Gastroesophageal sphincter (tissue), 4 donors: ENCODE data around the gene CTNNBIP1. TPM values are rescaled to one million over a fixed set of nuclear protein-coding genes. Genes with fewer than 3 reads are reported as not detected.

ENCODE experiments used
- ATAC-seq: fragments of 150-250 bp; one replicate; pipeline ENCODE4 v1.9.1; 2016; ENCODE audit warnings: mild to moderate bottlenecking, moderate library complexity
- H3K27ac ChIP-seq, 4 donors: fragments of 200-600 bp; sonication (generic) in 3 of 4; 1 replicate in 3 of 4; 2 replicates in 1 of 4; pipeline ENCODE4 v1.5.1; 2016 to 2019
- H3K27me3 ChIP-seq: fragments of 200-600 bp; sonication (generic); one replicate; pipeline ENCODE4 v1.5.1; 2019
- H3K36me3 ChIP-seq, 2 donors: fragments of 200-600 bp; sonication (generic); one replicate each; pipeline ENCODE4 v1.5.1; 2019; ENCODE audit warnings: control low read depth in 1 of 2
- H3K4me1 ChIP-seq, 3 donors: fragments of 200-600 bp; sonication (generic); 1 replicate in 2 of 3; 2 replicates in 1 of 3; pipeline ENCODE4 v1.5.1; 2016 to 2019; ENCODE audit warnings: control low read depth in 2 of 3
- H3K4me3 ChIP-seq, 2 donors: fragments of 200-600 bp; sonication (generic); one replicate each; pipeline ENCODE4 v1.5.1; 2019; ENCODE audit warnings: mild to moderate bottlenecking in 1 of 2, moderate library complexity in 1 of 2
- H3K9me3 ChIP-seq, 3 donors: fragments of 200-600 bp; sonication (generic); one replicate each; pipeline ENCODE4 v1.5.1; 2017 to 2019; ENCODE audit warnings: control low read depth in 2 of 3
- EP300 ChIP-seq: sonication (generic); formaldehyde crosslinking; IDR thresholded peaks from one replicate; pipeline ENCODE4 v1.6.1; 2017; ENCODE audit warnings: antibody characterized with exemption, mild to moderate bottlenecking
- POLR2A ChIP-seq, 2 donors: fragments of 450-650 bp; IDR thresholded peaks; one replicate each; pipeline ENCODE4 v1.6.1; 2017; ENCODE audit warnings: antibody characterized with exemption in 2 of 2, mild to moderate bottlenecking in 2 of 2, moderate library complexity in 1 of 2
- POLR2AphosphoS5 ChIP-seq: sonication (generic); formaldehyde crosslinking; IDR thresholded peaks from one replicate; pipeline ENCODE4 v1.6.1; 2017; ENCODE audit warnings: antibody characterized with exemption
- WGBS, 2 donors: methylation state at CpG; one replicate each; pipeline ENCODE4 v1.1.5; 2018; ENCODE audit warnings: low coverage in 1 of 2; 5-methylcytosine and 5-hydroxymethylcytosine counted together
- total RNA-seq, 4 donors: library from RNA; depleted of rRNA; stranded (reverse); fragments of >200 nt; gene quantifications; one replicate each; pipeline ENCODE4 v1.1.0, GENCODE V29; 2016
- TF ChIP-seq, protein P1 (sequence below), 4 experiments: fragments of 200-600 bp in 2 of 4; fragments of 450-650 bp in 2 of 4; sonication (generic) in 1 of 4; IDR thresholded peaks; one replicate each; pipeline ENCODE4 v1.5.1; 2017 to 2019; ENCODE audit warnings: antibody characterized with exemption in 4 of 4, mild to moderate bottlenecking in 2 of 4, moderate library complexity in 2 of 4

The CTNNBIP1 gene
- total RNA-seq, 4 donors from 2014 or later = 13.7 to 27.6 (median 21.0) TPM

GRCh38 chr1:9822897-9823692 is 87.0 kb downstream of the CTNNBIP1 start:
- H3K27me3 ChIP-seq = no peaks in the 10 kb centered on the region
- no peak for ATAC-seq
- peak overlapping the region; percentile 83 to 89 for H3K4me3 ChIP-seq
- H3K27ac ChIP-seq = peak overlapping the region; percentile 93 to 97 (median 96)
- WGBS, 2 donors = 0% methylated on average over 1 to 2 of the region's 71 CpGs
- no peak for TF ChIP-seq POLR2AphosphoS5
- TF ChIP-seq, protein P1, sequence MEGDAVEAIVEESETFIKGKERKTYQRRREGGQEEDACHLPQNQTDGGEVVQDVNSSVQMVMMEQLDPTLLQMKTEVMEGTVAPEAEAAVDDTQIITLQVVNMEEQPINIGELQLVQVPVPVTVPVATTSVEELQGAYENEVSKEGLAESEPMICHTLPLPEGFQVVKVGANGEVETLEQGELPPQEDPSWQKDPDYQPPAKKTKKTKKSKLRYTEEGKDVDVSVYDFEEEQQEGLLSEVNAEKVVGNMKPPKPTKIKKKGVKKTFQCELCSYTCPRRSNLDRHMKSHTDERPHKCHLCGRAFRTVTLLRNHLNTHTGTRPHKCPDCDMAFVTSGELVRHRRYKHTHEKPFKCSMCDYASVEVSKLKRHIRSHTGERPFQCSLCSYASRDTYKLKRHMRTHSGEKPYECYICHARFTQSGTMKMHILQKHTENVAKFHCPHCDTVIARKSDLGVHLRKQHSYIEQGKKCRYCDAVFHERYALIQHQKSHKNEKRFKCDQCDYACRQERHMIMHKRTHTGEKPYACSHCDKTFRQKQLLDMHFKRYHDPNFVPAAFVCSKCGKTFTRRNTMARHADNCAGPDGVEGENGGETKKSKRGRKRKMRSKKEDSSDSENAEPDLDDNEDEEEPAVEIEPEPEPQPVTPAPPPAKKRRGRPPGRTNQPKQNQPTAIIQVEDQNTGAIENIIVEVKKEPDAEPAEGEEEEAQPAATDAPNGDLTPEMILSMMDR (IDR thresholded peaks at IDR 0.05) = no peak
- TF ChIP-seq POLR2A (IDR thresholded peaks at IDR 0.05) = no peak
- no peak for TF ChIP-seq EP300
- no peaks in the 10 kb centered on the region for H3K9me3 ChIP-seq
- no peaks in the 10 kb centered on the region for H3K36me3 ChIP-seq
- peaks cover 0 to 53% (median 12%) of the 10 kb centered on the region in 3 donors for H3K4me1 ChIP-seq

DNA sequence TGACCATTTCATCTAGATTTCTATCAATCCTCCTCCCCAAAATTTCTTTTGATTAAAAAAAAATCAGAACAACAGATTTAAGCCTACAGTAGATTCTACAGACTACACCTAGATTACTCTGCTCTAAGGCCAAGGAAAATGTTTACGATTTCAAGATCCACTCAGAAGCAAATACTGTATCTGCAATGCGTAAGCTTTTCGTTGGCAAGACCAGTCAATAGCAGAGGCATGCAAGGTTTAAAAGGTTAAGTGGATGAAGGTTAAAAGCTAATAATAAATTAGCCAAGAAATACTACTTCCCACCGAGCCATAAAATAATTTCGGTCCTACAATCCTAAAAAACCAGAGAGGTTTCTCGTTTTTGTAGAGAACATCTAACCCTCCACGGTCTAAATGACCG is 87.6 kb downstream of the CTNNBIP1 start:
- Histone ChIP-seq H3K27ac (peak overlapping the region in 2 of 4 donors; percentile 97), H3K4me3 (peak overlapping the region; percentile 83 to 89), H3K9me3 (no peaks in the 10 kb centered on the region), H3K27me3 (no peaks in the 10 kb centered on the region), H3K4me1 (peaks cover 0 to 56% (median 12%) of the 10 kb centered on the region in 3 donors), H3K36me3 (no peaks in the 10 kb centered on the region)
- no peak for ATAC-seq
- TF ChIP-seq POLR2A (IDR thresholded peaks at IDR 0.05) (no peak), POLR2AphosphoS5 (no peak), EP300 (no peak)
- TF ChIP-seq, protein P1 (IDR thresholded peaks at IDR 0.05) = no peak
- WGBS, 2 donors = 4 to 6% methylated on average over 8 of the region's 8 CpGs

GRCh38 chr1:9821710-9822109 is 88.4 kb downstream of the CTNNBIP1 start:
- WGBS, 2 donors = 74 to 87% methylated on average over 4 of the region's 4 CpGs
- ATAC-seq = no peak

DNA sequence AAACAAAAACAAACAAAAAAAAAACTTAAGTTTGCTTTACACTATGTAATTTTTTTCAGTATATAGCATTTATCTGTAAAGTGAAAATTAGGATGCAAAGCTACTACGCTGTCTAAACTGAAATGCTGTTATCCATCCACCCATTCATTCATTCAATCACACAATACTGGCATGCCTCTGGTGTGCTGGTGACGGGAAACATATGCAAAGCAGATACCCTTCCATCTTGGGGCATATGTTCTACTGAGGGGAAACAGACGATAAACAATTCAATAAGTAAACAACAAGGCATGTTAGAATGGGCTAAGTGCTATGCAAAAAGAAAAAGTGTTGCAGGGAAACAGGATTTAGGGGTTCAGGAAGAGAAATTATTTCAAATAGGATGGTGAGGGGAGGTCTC is 89.5 kb downstream of the CTNNBIP1 start:
- Histone ChIP-seq H3K9me3 (no peaks in the 10 kb centered on the region), H3K36me3 (no peaks in the 10 kb centered on the region), H3K27me3 (no peaks in the 10 kb centered on the region), H3K27ac (no peak overlapping the region), H3K4me1 (peaks cover 0 to 65% (median 10%) of the 10 kb centered on the region in 3 donors), H3K4me3 (no peak overlapping the region)
- ATAC-seq = no peak
- TF ChIP-seq POLR2A (IDR thresholded peaks at IDR 0.05) = no peak
- TF ChIP-seq POLR2AphosphoS5 = no peak
- TF ChIP-seq EP300 = no peak
- TF ChIP-seq, protein P1 (IDR thresholded peaks at IDR 0.05) = no peak
- WGBS, 2 donors = 66 to 88% methylated on average over 3 of the region's 3 CpGs

More at GRCh38 chr1:9821710-9822109, 88.4 kb downstream of the CTNNBIP1 start:
- H3K27me3 ChIP-seq = no peaks in the 10 kb centered on the region
- H3K36me3 ChIP-seq = no peaks in the 10 kb centered on the region
- H3K9me3 ChIP-seq = no peaks in the 10 kb centered on the region
- peaks cover 0 to 64% (median 12%) of the 10 kb centered on the region in 3 donors for H3K4me1 ChIP-seq
- H3K4me3 ChIP-seq = no peak overlapping the region
- no peak overlapping the region for H3K27ac ChIP-seq
- TF ChIP-seq, protein P1 (IDR thresholded peaks at IDR 0.05) = no peak
- TF ChIP-seq POLR2AphosphoS5 = no peak
- no peak for TF ChIP-seq POLR2A (IDR thresholded peaks at IDR 0.05)
- no peak for TF ChIP-seq EP300

DNA sequence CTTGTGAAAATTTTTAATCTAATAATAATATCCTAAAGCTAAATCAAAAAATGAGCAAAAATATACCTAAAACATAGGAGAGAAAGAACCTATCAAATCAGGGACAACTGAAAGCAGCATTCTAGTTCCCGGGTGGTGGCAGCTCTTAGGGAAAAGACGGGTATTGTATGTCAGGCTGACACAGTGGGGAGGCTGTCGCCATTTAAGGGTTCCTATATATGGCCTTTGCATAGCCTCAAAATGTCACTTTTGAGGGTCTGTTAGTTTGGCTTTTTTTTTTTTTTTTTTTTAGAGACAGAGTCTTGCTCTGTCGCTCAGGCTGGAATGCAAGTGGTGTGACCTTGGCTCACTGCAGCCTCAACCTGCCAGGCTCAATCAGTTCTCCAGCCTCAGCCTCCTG is 92.3 kb downstream of the CTNNBIP1 start:
- Histone ChIP-seq H3K36me3 (no peaks in the 10 kb centered on the region), H3K9me3 (no peaks in the 10 kb centered on the region), H3K27ac (no peak overlapping the region), H3K4me3 (no peak overlapping the region), H3K27me3 (no peaks in the 10 kb centered on the region), H3K4me1 (peaks cover 0 to 56% (median 0%) of the 10 kb centered on the region in 3 donors)
- ATAC-seq = no peak
- no peak for TF ChIP-seq EP300
- TF ChIP-seq, protein P1 (IDR thresholded peaks at IDR 0.05) = no peak
- TF ChIP-seq POLR2AphosphoS5 = no peak
- TF ChIP-seq POLR2A (IDR thresholded peaks at IDR 0.05) = no peak
- WGBS, 2 donors = 66 to 75% methylated on average over 3 to 4 of the region's 4 CpGs
